Vagina (tissue), 2 donors: ENCODE results near the gene ASTN2. TPM values are rescaled to one million over a fixed set of nuclear protein-coding genes. Genes with fewer than 3 reads are reported as not detected.

ENCODE experiments used
- DNase-seq, 2 donors: peaks; one replicate each; pipeline ENCODE4 v3.0.0-alpha.2; 2017; ENCODE audit errors: extremely low spot score in 2 of 2
- H3K27ac ChIP-seq: fragments of 200-600 bp; sonication (generic); one replicate; pipeline ENCODE4 v1.5.1; 2019
- H3K27me3 ChIP-seq: fragments of 200-600 bp; sonication (generic); one replicate; pipeline ENCODE4 v1.5.1; 2019
- H3K36me3 ChIP-seq, 2 donors: fragments of 200-600 bp; sonication (generic); one replicate each; pipeline ENCODE4 v1.5.1; 2017 to 2019
- H3K4me1 ChIP-seq: fragments of 200-600 bp; sonication (generic); one replicate; pipeline ENCODE4 v1.5.1; 2019
- H3K4me3 ChIP-seq, 2 donors: fragments of 200-600 bp; sonication (generic); 1 replicate in 1 of 2; 2 replicates in 1 of 2; pipeline ENCODE4 v1.5.1; 2016 to 2019
- H3K9me3 ChIP-seq: fragments of 200-600 bp; sonication (generic); one replicate; pipeline ENCODE4 v1.5.1; 2019
- CTCF ChIP-seq, 3 experiments: fragments of 450-650 bp in 2 of 3; fragments of 200-600 bp in 1 of 3; sonication (generic) in 1 of 3; IDR thresholded peaks; one replicate each; pipeline ENCODE4 v1.5.1; 2017 to 2019; ENCODE audit warnings: antibody characterized with exemption in 3 of 3, mild to moderate bottlenecking in 2 of 3, moderate library complexity in 2 of 3
- POLR2A ChIP-seq, 2 donors: fragments of 450-650 bp; IDR thresholded peaks; one replicate each; pipeline ENCODE4 v1.6.1; 2017; ENCODE audit warnings: antibody characterized with exemption in 2 of 2, mild to moderate bottlenecking in 2 of 2, moderate library complexity in 2 of 2
- POLR2AphosphoS5 ChIP-seq, 2 donors: sonication (generic); formaldehyde crosslinking; IDR thresholded peaks; one replicate each; pipeline ENCODE4 v1.9.0; 2017; ENCODE audit warnings: antibody characterized with exemption in 2 of 2, mild to moderate bottlenecking in 2 of 2, low read depth in 1 of 2; ENCODE audit not compliant: insufficient read depth in 1 of 2
- intact Hi-C: fragments of 100-400 bp; cut with DNase I; formaldehyde crosslinking; loops from one replicate; pipeline ENCODE4 v1.15.1; 2023
- total RNA-seq: library from RNA; depleted of rRNA; stranded (reverse); fragments of >200 nt; gene quantifications from one replicate; pipeline ENCODE4 v1.2.3, GENCODE V29; 2016

ASTN2 gene
- total RNA-seq, 1 donor from 2014 or later, result 4.4 TPM

GRCh38 chr9:116453785-116454184, 961.1 kb downstream of the ASTN2 start:
- Histone ChIP-seq H3K4me3 (no peak overlapping the region), H3K4me1 (peaks cover 19% of the 10 kb centered on the region), H3K9me3 (no peaks in the 10 kb centered on the region), H3K27ac (no peak overlapping the region), H3K27me3 (no peaks in the 10 kb centered on the region), H3K36me3 (no peaks in the 10 kb centered on the region)
- TF ChIP-seq POLR2AphosphoS5 (IDR thresholded peaks at IDR 0.05; ENCODE audit: insufficient read depth in 1 of 2, low read depth in 1 of 2) (no peak), CTCF (IDR thresholded peaks at IDR 0.05) (no peak), POLR2A (IDR thresholded peaks at IDR 0.05) (no peak)
- DNase-seq, result no peak
- intact Hi-C loops, result no loop called here

- peaks cover 23% of the 10 kb centered on the region for H3K4me1 ChIP-seq
- no peak overlapping the region for H3K4me3 ChIP-seq
- H3K36me3 ChIP-seq, result no peaks in the 10 kb centered on the region
- no peaks in the 10 kb centered on the region for H3K27me3 ChIP-seq
- DNase-seq, result no peak
- intact Hi-C loops, result no loop called here
- no peaks in the 10 kb centered on the region for H3K9me3 ChIP-seq
- H3K27ac ChIP-seq, result no peak overlapping the region
- peak in 1 of 2 donors; percentile 71 for TF ChIP-seq POLR2AphosphoS5 (IDR thresholded peaks at IDR 0.05; ENCODE audit: insufficient read depth in 1 of 2, low read depth in 1 of 2)
- TF ChIP-seq POLR2A (IDR thresholded peaks at IDR 0.05), result no peak
- no peak for TF ChIP-seq CTCF (IDR thresholded peaks at IDR 0.05)
Observed at GRCh38 chr9:116452634-116453033, 962.2 kb downstream of the ASTN2 start.

- no peak for DNase-seq
- Histone ChIP-seq H3K27me3 (no peaks in the 10 kb centered on the region), H3K4me3 (no peak overlapping the region), H3K27ac (no peak overlapping the region), H3K4me1 (peaks cover 26% of the 10 kb centered on the region), H3K9me3 (no peaks in the 10 kb centered on the region), H3K36me3 (no peaks in the 10 kb centered on the region)
- TF ChIP-seq POLR2A (IDR thresholded peaks at IDR 0.05), result no peak
- TF ChIP-seq POLR2AphosphoS5 (IDR thresholded peaks at IDR 0.05; ENCODE audit: insufficient read depth in 1 of 2, low read depth in 1 of 2), result no peak
- no peak for TF ChIP-seq CTCF (IDR thresholded peaks at IDR 0.05)
- intact Hi-C loops, result no loop called here
Observed at GRCh38 chr9:116452227-116452626, 962.6 kb downstream of the ASTN2 start.

- Histone ChIP-seq H3K9me3 (no peaks in the 10 kb centered on the region), H3K27me3 (no peaks in the 10 kb centered on the region), H3K4me3 (no peak overlapping the region), H3K27ac (no peak overlapping the region), H3K36me3 (no peaks in the 10 kb centered on the region), H3K4me1 (peaks cover 26% of the 10 kb centered on the region)
- intact Hi-C loops, result no loop called here
- DNase-seq, result no peak
- TF ChIP-seq CTCF (IDR thresholded peaks at IDR 0.05), result no peak
- TF ChIP-seq POLR2AphosphoS5 (IDR thresholded peaks at IDR 0.05; ENCODE audit: insufficient read depth in 1 of 2, low read depth in 1 of 2), result no peak
- no peak for TF ChIP-seq POLR2A (IDR thresholded peaks at IDR 0.05)
Observed at GRCh38 chr9:116451500-116452115, 963.2 kb downstream of the ASTN2 start.

GRCh38 chr9:116450378-116451139, 964.3 kb downstream of the ASTN2 start:
- Histone ChIP-seq H3K4me1 (peaks cover 26% of the 10 kb centered on the region), H3K9me3 (no peaks in the 10 kb centered on the region), H3K4me3 (no peak overlapping the region), H3K27ac (no peak overlapping the region), H3K36me3 (no peaks in the 10 kb centered on the region), H3K27me3 (no peaks in the 10 kb centered on the region)
- TF ChIP-seq CTCF (IDR thresholded peaks at IDR 0.05) (no peak), POLR2AphosphoS5 (IDR thresholded peaks at IDR 0.05; ENCODE audit: insufficient read depth in 1 of 2, low read depth in 1 of 2) (no peak), POLR2A (IDR thresholded peaks at IDR 0.05) (no peak)
- intact Hi-C loops, result no loop called here
- DNase-seq, result no peak
